Keratinocyte (primary cell): ENCODE results near the gene IFNL2. TPM values are rescaled to one million over a fixed set of nuclear protein-coding genes. Genes with fewer than 3 reads are reported as not detected.
A peak's percentile ranks its signal among the peaks of the same experiment; 100 is the strongest.

Source experiments
- DNase-seq: peaks from one replicate; pipeline ENCODE4 v3.0.0-alpha.2; 2011; ENCODE audit warnings: low read depth, missing footprints, low spot score
- FAIRE-seq: peaks from 2 replicates; lab custom pipeline; 2011; peaks lifted over from hg19 to GRCh38; lab: Jason Lieb, UNC
- H2AFZ ChIP-seq: 2 replicates; pipeline ENCODE4 v1.6.0; 2012; ENCODE audit warnings: low read length, control low read depth, inconsistent platforms; ENCODE audit not compliant: control insufficient read depth
- H3K27ac ChIP-seq: 2 replicates; pipeline ENCODE4 v1.5.1; 2011; ENCODE audit warnings: low read length; ENCODE audit not compliant: control insufficient read depth, insufficient read depth
- H3K27me3 ChIP-seq: 3 replicates; pipeline ENCODE4 v1.6.0; 2011; ENCODE audit warnings: low read length; ENCODE audit not compliant: control insufficient read depth, insufficient read depth; ENCODE audit errors: extremely low read depth
- H3K36me3 ChIP-seq, 2 experiments: 2 replicates in 1 of 2; 3 replicates in 1 of 2; pipeline ENCODE4 v1.5.1; 2011; ENCODE audit warnings: low read length in 2 of 2, mild to moderate bottlenecking in 1 of 2; ENCODE audit not compliant: control insufficient read depth in 2 of 2, insufficient read depth in 2 of 2; ENCODE audit errors: extremely low read depth in 1 of 2
- H3K4me1 ChIP-seq: 3 replicates; pipeline ENCODE4 v1.5.1; 2011; ENCODE audit warnings: low read length; ENCODE audit not compliant: control insufficient read depth, insufficient read depth; ENCODE audit errors: extremely low read depth
- H3K4me2 ChIP-seq: 3 replicates; pipeline ENCODE4 v1.6.0; 2011; ENCODE audit warnings: low read depth, low read length; ENCODE audit not compliant: control insufficient read depth, insufficient read depth; ENCODE audit errors: extremely low read depth
- H3K4me3 ChIP-seq, 3 experiments: fragments of 200-600 bp in 1 of 3; sonication (generic) in 1 of 3; 2 replicates in 2 of 3; 3 replicates in 1 of 3; pipeline ENCODE4 v1.5.1; 2011 to 2016; ENCODE audit warnings: low read length in 3 of 3, mild to moderate bottlenecking in 3 of 3, control low read depth in 2 of 3, inconsistent platforms in 1 of 3, low read depth in 1 of 3, mixed read lengths in 1 of 3, mixed run types in 1 of 3, moderate library complexity in 1 of 3; ENCODE audit not compliant: control insufficient read depth in 2 of 3, insufficient read depth in 2 of 3; ENCODE audit errors: extremely low read depth in 1 of 3
- H3K79me2 ChIP-seq: 2 replicates; pipeline ENCODE4 v1.6.0; 2012; ENCODE audit warnings: low read length; ENCODE audit not compliant: control insufficient read depth, insufficient read depth
- H3K9ac ChIP-seq: 3 replicates; pipeline ENCODE4 v1.6.0; 2011; ENCODE audit warnings: low read length; ENCODE audit not compliant: control insufficient read depth, insufficient read depth; ENCODE audit errors: extremely low read depth
- H3K9me1 ChIP-seq: 3 replicates; pipeline ENCODE4 v1.6.0; 2011; ENCODE audit warnings: low read length; ENCODE audit not compliant: control insufficient read depth, insufficient read depth; ENCODE audit errors: extremely low read depth
- H3K9me3 ChIP-seq: 2 replicates; pipeline ENCODE4 v1.5.1; 2012; ENCODE audit warnings: low read depth, low read length; ENCODE audit not compliant: control insufficient read depth
- H4K20me1 ChIP-seq: 3 replicates; pipeline ENCODE4 v1.6.0; 2011; ENCODE audit warnings: low read length; ENCODE audit not compliant: control insufficient read depth, insufficient read depth; ENCODE audit errors: extremely low read depth
- EZH2 ChIP-seq: IDR thresholded peaks from one replicate; pipeline ENCODE4 v1.6.1; 2012; ENCODE audit warnings: inconsistent platforms, mild to moderate bottlenecking, low read length, moderate library complexity
- dilution Hi-C: fragments of 300-500 bp; cut with MboI; formaldehyde crosslinking; loops from one replicate; pipeline ENCODE4 v1.7.0; 2020; ENCODE audit warnings: low sequenced_read_pairs; ENCODE audit not compliant: extremely low pct_ligation_motif_present
- polyA plus RNA-seq, 5 experiments: library from polyadenylated mRNA; depleted of rRNA in 3 of 5; stranded (reverse) in 3 of 5; stranded (forward) in 1 of 5; unstranded in 1 of 5; fragments of >200 nt; gene quantifications; 1 replicate in 1 of 5; 2 replicates in 3 of 5; 3 replicates in 1 of 5; pipeline versions ENCODE4 v1.2.1 to v1.2.3, GENCODE V29; 2011 to 2012; ENCODE audit warnings: missing spikeins in 2 of 5, low read depth in 1 of 5, low replicate concordance in 1 of 5
- TF ChIP-seq, protein P1 (sequence below), 3 experiments: IDR thresholded peaks in 1 of 3; conservative IDR thresholded peaks in 1 of 3; optimal IDR thresholded peaks in 1 of 3; 2 replicates in 2 of 3; 3 replicates in 1 of 3; pipeline versions ENCODE3 to v1.5.1; 2011; ENCODE audit warnings: low read length in 3 of 3, mild to moderate bottlenecking in 3 of 3, moderate library complexity in 2 of 3, control low read depth in 1 of 3, inconsistent platforms in 1 of 3; ENCODE audit not compliant: insufficient read depth in 2 of 3; ENCODE audit errors: extremely low read depth in 1 of 3

Gene IFNL2
- polyA plus RNA-seq, 1 donor (not counting 4 experiments of a cell fraction or from before 2014, with no cell fraction given): not detected

DNA sequence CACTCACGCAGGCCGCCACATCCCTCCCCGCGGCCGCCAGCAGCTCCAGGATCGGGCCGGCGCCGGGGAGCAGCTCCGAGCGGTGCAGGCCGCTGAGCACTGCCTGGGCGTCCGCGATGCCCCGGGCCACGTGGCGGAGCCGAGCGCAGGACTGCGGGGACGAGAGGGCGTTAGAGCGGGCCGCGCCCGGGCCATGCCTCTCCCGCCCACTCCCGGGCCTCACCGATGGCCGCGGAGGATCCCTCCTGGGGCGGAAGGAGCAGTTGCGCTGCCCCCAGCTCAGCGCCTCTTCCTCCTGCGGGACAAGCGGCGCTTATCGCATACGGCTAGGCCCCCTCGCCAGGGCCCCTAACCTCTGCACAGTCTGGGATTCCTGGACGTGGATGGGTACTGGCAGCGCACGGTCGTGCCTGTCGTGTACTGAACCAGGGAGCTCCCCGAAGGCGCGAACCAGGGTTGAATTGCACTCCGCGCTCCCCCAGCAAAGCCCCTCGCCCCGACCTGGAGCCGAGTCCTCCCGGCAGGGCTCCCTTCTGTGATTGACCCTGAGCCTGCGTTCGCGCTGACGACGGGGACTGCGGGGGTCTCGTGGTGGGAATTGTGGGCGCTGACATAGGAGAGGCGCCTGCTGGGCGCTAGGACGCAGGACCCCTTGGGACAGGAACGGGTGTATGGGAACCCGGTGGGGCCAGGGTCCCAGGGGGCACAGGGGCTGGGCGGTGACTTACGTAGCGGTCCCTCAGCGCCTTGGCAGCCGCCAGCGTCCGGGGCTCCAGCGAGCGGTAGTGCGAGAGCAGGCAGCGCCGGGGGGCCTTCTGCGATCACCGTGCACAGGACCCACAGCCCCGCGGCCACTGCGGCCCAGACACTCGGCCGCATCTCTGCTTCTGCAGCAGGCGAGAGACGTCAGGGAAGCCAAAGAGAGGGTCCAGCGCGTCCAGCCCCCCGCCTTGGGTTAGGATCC is 20.2 kb upstream of the IFNL2 start:
- Histone ChIP-seq H3K27ac (no peak overlapping the region), H3K4me3 (no peak overlapping the region), H3K9me3 (no peaks in the 10 kb centered on the region), H3K4me1 (peaks cover 3% of the 10 kb centered on the region), H3K9ac (no peak overlapping the region), H2AFZ (peak overlapping the region; percentile 15), H3K9me1 (no peaks in the 10 kb centered on the region), H3K36me3 (no peaks in the 10 kb centered on the region), H3K79me2 (no peaks in the 10 kb centered on the region), H4K20me1 (no peaks in the 10 kb centered on the region), H3K27me3 (peaks cover 24% of the 10 kb centered on the region), H3K4me2 (peak overlapping the region; percentile 27)
- TF ChIP-seq, protein P1, sequence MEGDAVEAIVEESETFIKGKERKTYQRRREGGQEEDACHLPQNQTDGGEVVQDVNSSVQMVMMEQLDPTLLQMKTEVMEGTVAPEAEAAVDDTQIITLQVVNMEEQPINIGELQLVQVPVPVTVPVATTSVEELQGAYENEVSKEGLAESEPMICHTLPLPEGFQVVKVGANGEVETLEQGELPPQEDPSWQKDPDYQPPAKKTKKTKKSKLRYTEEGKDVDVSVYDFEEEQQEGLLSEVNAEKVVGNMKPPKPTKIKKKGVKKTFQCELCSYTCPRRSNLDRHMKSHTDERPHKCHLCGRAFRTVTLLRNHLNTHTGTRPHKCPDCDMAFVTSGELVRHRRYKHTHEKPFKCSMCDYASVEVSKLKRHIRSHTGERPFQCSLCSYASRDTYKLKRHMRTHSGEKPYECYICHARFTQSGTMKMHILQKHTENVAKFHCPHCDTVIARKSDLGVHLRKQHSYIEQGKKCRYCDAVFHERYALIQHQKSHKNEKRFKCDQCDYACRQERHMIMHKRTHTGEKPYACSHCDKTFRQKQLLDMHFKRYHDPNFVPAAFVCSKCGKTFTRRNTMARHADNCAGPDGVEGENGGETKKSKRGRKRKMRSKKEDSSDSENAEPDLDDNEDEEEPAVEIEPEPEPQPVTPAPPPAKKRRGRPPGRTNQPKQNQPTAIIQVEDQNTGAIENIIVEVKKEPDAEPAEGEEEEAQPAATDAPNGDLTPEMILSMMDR (optimal IDR thresholded peaks at IDR 0.05 in 1 of 3, IDR thresholded peaks at IDR 0.05 in 1 of 3, conservative IDR thresholded peaks at IDR 0.05 in 1 of 3; ENCODE audit: extremely low read depth in 1 of 3, insufficient read depth in 2 of 3, low read length in 3 of 3): no peak
- no peak for TF ChIP-seq EZH2
- FAIRE-seq (no peak), DNase-seq (no peak)
- dilution Hi-C loops: no loop called here

DNA sequence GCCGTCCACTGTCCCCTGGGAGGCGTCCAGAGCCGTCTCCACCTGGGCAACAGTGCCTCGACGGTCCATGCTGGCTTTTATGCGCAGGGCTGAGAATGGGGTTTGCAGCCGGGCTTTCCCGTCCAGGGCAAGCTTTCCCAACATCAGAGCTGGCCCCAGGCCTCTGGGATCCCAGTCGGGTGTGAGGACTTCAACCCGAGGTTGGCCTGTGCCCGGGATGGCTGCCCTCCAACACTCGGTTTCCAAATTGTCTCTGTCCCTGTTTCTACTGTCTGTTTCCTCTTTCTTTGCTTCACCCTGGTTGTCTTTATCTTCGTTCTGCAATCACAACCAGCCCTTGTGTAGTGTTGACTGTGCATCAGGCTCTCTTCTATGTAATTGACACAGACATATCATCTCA is 19.4 kb upstream of the IFNL2 start, which contains the start of gene IFNL4:
IFNL4 (minus strand) TSS at position 51 of the 400 bp plus-strand sequence.
- TF ChIP-seq EZH2: no peak
- TF ChIP-seq, protein P1 (optimal IDR thresholded peaks at IDR 0.05 in 1 of 3, IDR thresholded peaks at IDR 0.05 in 1 of 3, conservative IDR thresholded peaks at IDR 0.05 in 1 of 3; ENCODE audit: extremely low read depth in 1 of 3, insufficient read depth in 2 of 3, low read length in 3 of 3): no peak
- no peak for DNase-seq
- dilution Hi-C loops: no loop called here
- Histone ChIP-seq H3K9ac (no peak within 1 kb of the TSS), H3K4me3 (no peak within 1 kb of the TSS), H3K9me1 (no peaks in the 10 kb centered on the region), H3K27ac (no peak within 1 kb of the TSS), H3K9me3 (no peaks in the 10 kb centered on the region), H2AFZ (peak within 1 kb of the TSS; percentile 15), H3K4me2 (peak within 1 kb of the TSS; percentile 27), H4K20me1 (no peaks in the 10 kb centered on the region), H3K36me3 (no peaks in the 10 kb centered on the region), H3K79me2 (no peaks in the 10 kb centered on the region), H3K4me1 (peaks cover 3% of the 10 kb centered on the region), H3K27me3 (peaks cover 24% of the 10 kb centered on the region)
- FAIRE-seq: no peak
